ENCODE measurements around the gene RNU2-1. TPM values are rescaled to one million over a fixed set of nuclear protein-coding genes. Genes with fewer than 3 reads are reported as not detected.

The RNU2-1 gene
- total and polyA plus RNA-seq, 2 of the 13 experiments (the other 11 are each of a cell fraction or from before 2014, with no cell fraction given): not detected

DNA sequence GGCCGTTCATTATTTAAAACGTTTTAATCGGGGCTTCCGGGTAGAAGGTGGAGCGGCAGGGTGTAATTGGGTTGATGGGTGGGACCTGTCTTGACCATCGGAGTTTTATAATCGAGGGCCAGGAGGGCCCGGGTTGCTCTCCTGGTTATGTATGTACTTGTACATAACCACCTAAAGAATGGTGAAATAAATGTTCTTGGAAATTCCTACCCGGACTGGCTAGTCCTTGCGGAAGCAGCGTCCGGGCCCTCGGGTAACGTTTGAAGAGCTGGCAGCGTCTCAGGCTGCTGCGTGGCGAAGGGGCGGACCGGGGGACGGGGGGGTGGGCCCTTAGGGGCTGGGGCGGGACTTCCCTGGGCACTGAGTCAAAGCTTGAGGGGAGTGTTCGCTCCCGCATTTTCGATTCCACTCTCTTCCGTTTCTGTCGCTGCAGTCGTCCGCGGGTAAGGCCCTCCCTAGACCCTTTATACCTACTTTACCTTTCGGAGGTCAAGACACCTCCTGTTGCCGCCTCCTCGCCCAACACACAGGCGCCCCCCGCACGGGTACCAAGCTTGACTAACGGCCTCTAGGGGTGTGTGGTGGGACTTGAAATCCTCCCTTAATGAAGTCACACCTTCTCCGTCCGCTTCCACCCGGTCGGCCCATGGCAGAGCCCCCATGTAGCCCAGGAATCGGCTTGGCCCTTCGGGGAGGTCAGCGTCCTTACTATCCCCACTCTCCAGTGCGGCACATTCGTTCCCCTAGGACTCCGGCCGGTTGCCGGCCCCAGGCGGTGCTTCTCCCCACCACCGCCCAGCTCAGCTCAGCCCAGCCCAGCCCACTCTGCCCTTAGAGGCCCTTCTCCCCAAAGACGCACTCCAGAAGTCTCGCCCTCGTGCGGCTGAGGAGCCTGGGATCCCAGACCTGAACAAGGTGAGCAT is 22.0 kb downstream of the RNU2-1 start, which contains the start of gene TMEM106A (continued):
- TF ChIP-seq ELK4 (CRISPR knock-in tag; IDR thresholded peaks at IDR 0.05; ENCODE audit: borderline replicate concordance): no peak; the same call in 1 of the 2 replicates
- TF ChIP-seq, protein P1, sequence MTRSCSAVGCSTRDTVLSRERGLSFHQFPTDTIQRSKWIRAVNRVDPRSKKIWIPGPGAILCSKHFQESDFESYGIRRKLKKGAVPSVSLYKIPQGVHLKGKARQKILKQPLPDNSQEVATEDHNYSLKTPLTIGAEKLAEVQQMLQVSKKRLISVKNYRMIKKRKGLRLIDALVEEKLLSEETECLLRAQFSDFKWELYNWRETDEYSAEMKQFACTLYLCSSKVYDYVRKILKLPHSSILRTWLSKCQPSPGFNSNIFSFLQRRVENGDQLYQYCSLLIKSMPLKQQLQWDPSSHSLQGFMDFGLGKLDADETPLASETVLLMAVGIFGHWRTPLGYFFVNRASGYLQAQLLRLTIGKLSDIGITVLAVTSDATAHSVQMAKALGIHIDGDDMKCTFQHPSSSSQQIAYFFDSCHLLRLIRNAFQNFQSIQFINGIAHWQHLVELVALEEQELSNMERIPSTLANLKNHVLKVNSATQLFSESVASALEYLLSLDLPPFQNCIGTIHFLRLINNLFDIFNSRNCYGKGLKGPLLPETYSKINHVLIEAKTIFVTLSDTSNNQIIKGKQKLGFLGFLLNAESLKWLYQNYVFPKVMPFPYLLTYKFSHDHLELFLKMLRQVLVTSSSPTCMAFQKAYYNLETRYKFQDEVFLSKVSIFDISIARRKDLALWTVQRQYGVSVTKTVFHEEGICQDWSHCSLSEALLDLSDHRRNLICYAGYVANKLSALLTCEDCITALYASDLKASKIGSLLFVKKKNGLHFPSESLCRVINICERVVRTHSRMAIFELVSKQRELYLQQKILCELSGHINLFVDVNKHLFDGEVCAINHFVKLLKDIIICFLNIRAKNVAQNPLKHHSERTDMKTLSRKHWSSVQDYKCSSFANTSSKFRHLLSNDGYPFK (CRISPR knock-in tag; IDR thresholded peaks at IDR 0.05; ENCODE audit: borderline replicate concordance): peak; percentile 61; the same call in 1 of the 2 replicates
- no peak for TF ChIP-seq NBN (conservative IDR thresholded peaks at IDR 0.05)
- TF ChIP-seq CBX2 (IDR thresholded peaks at IDR 0.05; ENCODE audit: low read depth, low read length): no peak
- 0 out of 2 replicates have a peak, but pooled peaks have one; percentile 27 for TF ChIP-seq CBX2 (CRISPR knock-in tag; IDR thresholded peaks at IDR 0.05; ENCODE audit: low read depth)
- no peak for TF ChIP-seq DNMT3B (CRISPR knock-in tag; conservative IDR thresholded peaks at IDR 0.05)
- TF ChIP-seq SKIL (CRISPR knock-in tag; IDR thresholded peaks at IDR 0.05; ENCODE audit: borderline replicate concordance): no peak
- peak; percentile 69 for TF ChIP-seq PHF8 (CRISPR knock-in tag; IDR thresholded peaks at IDR 0.05)
- peak; percentile 79; the same call in 1 of the 2 replicates for TF ChIP-seq ZNF772 (CRISPR knock-in tag; IDR thresholded peaks at IDR 0.05)
- TF ChIP-seq ZSCAN9 (CRISPR knock-in tag; IDR thresholded peaks at IDR 0.05; ENCODE audit: borderline replicate concordance): no peak; the same call in 1 of the 2 replicates
- no peak for TF ChIP-seq GZF1 (CRISPR knock-in tag; IDR thresholded peaks at IDR 0.05)
- no peak; the same call in 1 of the 2 replicates for TF ChIP-seq ZBTB20 (CRISPR knock-in tag; IDR thresholded peaks at IDR 0.05; ENCODE audit: borderline replicate concordance, low read depth)
- peak; percentile 62 for TF ChIP-seq HIC2 (CRISPR knock-in tag; IDR thresholded peaks at IDR 0.05; ENCODE audit: low read depth)
- no peak for TF ChIP-seq KAT2B (IDR thresholded peaks at IDR 0.05; ENCODE audit: borderline replicate concordance, low read depth, low read length)
- peak; percentile 72; the same call in 1 of the 2 replicates for TF ChIP-seq ARID4A (CRISPR knock-in tag; IDR thresholded peaks at IDR 0.05; ENCODE audit: borderline replicate concordance)
